Amygdala (tissue), 56 donors: ENCODE measurements around the gene RASGRF1.

Experiments used
- DNase-seq, 56 donors: peaks; one replicate each; lab custom pipeline; 2025; lab: John Stamatoyannopoulos, UW

Gene RASGRF1

DNA sequence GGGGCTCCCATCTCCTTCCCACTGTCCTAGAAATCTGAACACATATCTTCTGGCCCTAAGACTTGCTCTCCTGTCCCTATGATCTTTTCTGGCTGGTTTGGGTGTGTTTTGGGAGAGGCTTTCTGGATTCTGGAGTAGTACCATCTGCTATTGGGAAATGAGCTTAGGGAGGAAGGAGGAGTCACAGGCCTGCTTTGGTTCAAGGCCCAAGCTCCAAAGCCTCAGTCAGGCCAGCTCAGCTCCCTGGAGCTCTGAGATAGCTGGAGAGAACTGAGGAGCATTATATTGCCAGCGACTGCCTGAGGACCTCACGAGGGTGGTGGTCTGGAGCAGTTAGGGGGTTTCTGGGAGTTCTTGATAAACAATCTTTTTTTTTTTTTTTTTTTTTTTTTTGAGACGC is 18.7 kb downstream of the RASGRF1 start:
- no peak for DNase-seq

DNA sequence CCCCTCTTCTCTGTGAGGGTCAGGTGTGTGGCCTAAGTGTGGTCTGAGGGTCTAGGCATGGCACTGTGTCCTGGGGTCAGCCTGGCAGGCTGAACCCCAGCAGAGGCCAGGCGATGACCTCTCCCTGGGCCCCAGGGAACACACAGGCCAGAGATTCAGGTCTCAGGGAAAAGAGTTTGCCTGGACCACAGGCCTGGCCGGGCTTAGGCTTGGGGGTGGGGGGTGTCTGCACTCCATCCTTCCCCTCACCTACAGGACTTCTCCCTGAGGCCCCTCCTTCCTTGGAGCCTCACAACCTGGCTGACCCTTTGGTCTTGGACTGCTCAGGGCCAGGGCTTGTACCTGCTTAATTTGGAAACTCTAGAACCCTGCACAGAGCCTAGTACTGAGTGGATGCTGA is 21.8 kb downstream of the RASGRF1 start:
- no peak for DNase-seq

DNA sequence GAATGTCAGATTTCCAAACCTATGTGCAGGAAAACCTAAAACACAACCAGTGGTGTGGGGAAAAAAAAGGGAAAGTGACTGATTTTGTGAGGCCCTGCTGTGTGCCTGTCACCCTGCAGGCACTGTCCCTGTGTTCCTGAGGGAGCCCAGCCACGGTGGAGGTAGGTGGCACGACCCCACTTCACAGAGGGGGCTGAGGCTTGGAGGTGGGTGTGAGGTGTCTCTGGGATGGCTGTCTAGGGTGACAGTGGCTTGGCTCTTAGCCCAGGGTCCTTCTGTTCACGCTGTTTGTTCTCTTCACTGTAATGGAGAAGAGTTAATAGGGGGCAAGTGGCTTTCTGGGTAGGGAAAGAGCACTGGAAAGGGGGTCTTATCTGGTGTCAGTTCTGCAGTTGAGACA is 22.6 kb downstream of the RASGRF1 start:
- DNase-seq = no peak

DNA sequence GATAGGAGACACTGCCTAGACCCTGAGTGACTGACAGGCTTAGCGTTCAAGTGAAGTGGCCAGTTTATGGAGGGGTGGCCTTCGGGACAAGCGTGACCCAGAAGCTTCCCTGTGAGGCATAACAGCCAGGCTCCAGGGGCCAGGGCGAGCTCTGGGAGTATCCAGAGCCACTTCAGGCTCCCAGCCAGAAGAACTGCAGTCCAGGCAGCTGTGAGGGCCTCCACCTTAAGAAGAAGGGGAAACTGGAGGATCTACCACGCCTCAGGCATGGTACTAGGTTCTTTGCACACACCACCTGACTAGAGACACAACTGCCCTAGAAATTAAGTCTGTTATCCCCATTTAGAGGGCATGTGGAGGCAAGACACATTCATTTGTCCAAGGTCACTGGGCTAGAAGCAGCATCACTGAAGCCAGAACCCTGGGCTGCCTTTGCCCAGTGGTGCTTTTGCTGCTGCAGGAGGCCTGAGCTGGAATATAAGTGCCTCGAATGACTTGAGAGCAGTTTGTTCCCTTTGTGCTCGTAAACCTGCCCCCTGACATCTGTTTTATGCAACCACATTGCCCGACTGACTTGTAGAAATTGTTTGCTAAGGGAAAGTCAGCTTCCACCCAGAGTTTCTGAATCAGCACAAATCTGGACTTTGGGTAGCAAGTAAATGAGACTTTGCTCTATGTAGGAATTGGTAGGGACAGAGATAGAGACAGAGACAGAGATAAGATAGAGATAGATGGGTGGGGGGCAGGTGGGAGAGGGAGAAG is 23.3 kb downstream of the RASGRF1 start:
- DNase-seq = no peak

DNA sequence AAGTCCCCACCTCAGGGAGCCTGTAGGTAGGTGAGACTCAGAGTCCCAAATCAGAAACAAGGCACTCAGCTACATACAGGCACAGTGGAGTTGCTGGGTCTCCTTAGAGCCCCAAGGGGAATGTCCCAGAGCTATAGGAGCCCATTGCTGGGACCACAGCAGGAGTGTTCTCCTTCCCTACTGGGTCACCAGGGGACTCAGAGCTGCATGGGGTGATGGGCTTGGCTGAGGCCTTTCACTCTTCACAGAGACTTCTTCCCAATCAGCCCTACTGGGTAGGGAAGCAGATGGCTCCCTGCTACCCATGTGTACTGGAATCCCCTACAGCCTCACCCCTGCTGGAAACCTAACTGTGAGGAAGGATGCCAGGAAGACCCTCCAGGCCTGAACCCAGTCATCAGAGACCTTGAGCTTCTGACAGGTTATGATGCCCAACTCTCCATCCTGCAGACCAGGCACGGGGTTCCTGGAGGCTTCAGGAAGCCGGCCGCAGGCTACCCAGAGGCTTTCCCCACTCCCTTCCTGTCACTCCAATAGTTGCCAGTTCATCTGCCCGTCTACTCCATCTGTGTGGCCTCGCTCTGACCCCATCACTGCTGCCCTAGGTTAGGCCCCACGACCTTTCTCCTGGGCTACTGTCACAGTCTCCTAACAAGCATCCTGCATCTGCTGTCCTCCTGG is 24.0 kb downstream of the RASGRF1 start:
- DNase-seq = no peak

DNA sequence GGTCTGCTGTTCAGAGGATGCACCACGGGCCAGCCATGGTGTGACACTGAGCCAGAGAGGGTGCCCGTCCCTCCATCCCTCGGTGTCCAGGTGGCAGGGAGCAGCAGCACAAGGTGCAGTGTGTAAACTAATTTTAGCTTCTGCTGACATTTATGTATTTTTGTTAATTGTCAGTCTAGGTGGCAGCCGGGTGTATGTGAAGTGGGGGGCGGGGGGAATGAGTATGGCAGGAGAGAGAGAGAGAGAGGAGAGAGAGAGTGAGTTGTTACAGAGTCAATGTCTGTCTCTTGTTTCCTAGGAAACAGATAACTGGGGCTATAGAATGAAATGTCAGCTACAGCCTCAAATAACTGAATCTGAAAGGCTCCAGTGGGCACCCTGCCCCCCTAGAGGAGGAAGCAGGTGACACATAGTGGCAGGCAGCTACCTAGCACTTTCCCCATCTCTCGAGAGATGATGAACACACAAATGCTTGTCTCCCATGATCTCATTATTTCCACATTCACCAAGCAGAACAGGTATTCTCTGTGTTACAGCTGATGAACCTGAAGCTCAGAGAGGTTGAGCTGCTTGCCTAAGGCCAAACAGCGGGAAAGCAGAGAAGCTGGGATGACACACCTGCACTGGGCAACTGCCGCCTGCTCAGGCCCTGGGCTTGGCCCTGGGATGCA is 24.7 kb downstream of the RASGRF1 start:
- peak in 3 of 56 donors; percentile 9 to 27 (median 10) for DNase-seq

DNA sequence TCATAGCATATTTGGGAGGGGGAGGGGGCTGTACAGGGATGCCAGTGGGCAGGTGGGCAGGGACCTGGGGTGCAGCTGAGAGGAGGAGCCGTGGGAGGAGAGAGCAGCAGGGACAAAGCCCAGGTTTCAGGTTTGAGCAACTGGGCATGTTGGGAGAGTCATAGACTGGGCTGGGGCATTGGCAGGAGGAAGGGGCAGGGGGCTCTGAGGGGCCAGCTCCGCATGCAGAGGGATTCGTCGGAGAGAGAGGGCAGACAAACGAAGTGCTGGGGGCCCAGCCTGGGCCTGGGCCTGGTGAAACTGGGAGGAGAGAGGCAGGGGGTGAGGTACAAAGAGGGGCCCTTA is 25.2 kb downstream of the RASGRF1 start:
- DNase-seq = no peak

DNA sequence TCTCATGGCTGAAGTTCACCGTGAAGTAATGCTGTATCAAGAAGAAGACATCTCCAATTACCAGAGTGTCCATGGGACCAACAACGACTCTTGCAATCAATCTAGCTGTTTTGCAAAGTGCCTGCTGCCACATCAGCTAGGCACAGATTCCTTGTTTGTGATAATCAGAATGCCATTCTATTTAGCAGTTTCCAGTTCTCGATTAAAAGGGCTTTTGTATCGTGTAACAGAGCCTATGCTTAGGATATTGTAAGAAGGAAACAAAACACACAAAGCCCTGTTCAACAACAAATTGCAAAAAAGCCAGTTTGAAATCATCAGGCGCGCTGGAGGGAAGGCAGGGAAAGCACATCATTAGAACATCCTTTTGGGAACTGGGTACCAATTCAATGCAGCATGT is 26.1 kb downstream of the RASGRF1 start:
- peak in 3 of 56 donors; percentile 9 to 43 (median 19) for DNase-seq

DNA sequence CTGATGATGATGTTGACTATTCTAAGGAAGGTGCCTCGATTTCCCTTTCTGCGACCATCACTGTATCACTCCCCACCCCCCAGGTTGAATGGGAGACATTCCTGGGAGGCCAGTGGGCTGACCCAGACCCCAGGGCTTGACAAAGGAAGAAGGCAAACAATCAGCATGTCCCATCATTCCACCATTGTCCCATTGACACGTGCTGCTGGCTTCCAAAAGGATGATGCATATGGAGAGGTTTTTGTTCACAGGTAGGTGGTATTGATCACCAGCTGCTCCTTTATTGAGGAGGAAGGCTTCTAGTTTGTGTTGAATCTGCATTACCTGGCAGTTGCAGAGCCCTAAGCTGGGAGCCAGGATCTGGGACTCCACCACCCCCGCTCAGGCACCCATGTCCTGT is 30.4 kb downstream of the RASGRF1 start:
- DNase-seq = no peak

DNA sequence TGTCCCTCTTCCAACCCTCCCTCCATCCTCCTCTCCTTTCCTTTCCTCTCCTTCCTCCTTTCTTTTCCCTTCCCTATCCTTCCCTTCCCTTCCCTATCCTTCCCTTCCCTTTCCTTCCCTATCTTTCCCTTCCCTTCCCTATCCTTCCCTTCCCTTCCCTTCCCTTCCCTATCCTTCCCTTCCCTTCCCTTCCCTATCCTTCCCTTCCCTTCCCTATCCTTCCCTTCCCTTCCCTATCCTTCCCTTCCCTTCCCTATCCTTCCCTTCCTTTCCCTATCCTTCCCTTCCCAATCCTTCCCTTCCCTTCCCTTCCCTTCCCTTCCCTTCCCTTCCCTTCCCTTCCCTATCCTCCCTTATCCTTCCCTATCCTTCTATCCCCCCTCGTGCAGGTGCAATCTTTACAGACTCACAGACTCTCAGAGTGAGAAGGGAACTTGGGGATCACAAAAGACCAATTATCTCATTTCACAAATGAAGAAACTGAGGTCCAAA is 31.5 kb downstream of the RASGRF1 start:
- no peak for DNase-seq

DNA sequence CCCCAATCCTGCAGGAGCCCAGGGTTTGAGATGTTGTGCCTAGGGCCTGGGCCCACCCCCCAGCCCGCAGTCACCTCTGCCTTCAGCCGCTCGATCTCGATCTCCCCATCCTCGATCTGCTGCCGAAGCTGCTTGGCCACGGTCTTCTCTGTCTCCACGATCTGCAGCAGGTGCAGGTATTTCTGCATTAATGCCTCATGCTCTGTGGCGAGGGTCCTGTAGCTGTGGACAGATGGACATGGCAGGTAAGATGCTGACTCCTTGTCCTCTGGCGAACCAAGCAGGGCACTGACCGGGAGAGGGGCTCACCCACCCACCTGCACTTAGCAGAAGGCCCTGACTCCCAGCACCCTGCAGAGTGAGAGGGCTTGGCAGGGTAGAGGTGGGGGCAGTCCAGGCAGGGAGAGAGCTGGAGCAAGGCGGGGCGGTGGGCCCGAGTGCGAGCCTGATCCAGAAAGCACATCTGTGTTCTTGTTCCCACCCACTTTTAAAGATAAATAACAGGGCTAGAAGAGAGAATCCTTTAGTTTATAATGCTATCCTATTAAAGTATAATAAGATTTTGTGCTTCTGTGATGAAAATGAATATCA is 32.2 kb downstream of the RASGRF1 start:
- DNase-seq = no peak

DNA sequence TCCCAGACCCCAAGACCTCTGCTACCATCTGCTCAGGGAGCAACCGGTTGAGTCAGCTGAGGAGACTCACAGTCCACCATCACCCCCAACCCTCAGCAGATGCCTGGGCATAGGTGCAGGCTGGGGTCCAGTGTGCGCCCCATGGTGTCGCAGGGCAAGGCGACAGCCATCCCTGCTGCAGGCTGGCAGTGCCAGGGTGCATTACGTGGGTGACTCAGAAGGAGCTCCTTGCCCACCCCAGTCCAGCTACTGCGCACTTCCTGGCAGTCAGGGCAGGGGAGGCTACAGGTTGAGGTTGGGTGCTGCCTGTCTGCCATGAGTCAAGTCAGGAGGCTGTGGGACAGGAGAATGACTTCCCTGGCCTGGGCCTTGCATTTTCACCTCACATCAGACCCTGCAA is 33.5 kb downstream of the RASGRF1 start:
- no peak for DNase-seq

DNA sequence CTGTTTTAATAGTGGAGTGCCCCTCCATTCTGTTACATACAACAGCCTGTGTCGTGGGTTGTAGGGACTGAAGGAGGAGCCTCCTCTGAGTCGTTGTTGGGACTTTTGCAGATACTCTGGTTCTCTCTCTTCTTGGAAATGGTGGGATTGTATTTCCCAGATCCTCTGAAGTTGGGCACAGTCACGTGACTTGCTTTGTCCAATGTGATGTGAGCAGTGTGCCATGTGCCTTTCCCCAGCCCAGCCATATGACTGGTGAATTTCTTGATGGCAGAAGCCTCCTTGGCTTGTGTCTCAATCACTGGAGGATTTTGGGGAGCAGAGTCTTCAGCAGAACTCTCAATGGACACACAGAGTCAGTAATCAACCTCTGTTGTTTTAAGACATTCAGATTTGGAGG is 36.2 kb downstream of the RASGRF1 start:
- no peak for DNase-seq

DNA sequence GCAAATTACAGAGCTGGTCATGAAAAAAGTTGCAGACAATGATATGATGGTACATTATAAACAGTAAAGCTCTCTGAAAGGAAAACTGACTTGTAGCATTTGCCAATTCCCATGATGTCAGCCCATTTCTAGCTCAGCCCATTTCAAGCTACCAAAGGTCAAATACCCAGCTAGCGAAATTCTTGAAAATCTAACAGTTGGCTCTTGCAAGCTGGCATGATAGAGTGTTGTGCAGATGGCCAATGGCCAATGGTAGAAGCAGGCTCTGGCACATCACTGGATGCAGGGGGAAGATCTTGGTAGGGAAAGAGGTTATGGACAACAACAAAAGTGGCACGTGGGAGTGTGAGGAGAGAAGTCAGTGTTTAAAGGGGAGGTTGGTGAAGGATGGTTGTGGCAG is 36.7 kb downstream of the RASGRF1 start:
- no peak for DNase-seq

DNA sequence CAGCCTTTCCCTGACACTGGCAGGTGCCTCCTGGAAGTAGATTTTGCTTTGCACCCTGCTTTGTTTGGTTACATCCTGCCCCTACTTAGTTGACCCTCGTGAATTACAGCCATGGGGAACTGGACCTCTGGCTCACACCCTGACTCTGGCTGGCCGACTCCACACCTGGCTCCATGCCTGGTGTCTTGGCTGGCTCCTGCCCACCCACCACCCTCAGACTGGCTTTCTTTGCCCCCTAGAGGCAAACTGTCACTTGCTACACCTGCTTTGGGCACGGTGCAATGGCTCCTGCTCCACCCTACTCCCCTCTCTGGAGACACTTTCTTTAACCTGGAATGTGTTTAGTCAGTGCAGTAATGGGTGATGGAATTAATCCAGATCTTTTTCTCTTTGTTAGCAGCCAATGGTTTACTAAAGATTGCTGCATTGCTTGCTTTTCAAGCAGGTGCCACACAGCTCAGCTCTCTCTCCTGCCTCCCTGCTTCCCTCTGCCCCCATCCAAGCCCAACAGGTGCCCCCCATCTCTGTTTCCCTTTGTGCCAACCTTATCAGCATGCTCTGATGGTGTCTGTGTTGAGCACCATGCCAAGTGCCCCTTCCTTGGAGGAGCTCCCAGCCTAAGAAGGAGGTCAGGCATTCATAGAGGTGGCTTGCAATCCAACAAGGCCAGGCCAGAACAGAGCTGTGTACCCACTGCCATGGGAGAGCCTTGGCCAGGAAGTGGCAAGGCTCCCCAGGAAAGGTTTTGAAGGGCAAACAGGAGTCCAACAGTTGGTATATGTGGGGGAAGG is 38.4 kb downstream of the RASGRF1 start:
- DNase-seq = peak in 18 of 56 donors; percentile 11 to 68 (median 32)

DNA sequence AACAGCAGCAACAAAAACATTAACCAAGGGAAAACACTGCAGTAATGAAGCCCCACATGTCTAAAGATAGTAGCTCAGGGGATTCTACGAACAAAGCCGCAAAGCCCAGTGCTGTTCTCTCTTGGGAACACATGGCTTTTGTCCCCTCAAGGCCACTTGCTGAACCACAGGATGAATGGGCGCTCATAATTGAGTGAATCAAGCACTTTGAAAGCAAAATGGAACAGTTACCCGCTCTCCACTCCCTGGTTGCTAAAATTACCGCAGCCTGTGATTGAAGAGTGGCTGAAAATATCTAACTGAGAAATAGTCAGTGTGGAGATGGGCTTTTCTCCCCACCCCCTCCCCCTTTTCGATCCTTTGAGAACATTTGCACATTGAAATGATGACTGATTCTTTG is 39.6 kb downstream of the RASGRF1 start:
- DNase-seq = peak in 8 of 56 donors; percentile 4 to 30 (median 14)

DNA sequence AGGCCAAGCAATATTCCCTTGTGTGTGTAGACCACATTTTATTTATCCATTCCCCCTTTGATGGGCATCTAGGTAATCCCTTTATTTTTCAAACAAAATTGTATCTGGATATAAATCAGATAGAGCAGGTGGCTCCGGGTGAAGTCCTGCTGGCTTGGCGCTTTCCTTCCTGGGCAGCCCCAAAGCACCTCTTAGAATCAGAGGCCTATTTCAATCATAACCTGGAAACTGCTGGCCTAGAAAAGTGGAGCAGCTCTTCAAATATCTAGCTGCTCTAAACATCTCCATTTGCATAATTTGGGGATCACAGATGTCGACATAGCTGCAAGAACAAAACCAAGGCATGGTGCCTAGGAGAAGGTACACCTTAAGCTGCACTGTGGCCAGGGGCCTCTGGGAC is 40.2 kb downstream of the RASGRF1 start:
- DNase-seq = no peak

DNA sequence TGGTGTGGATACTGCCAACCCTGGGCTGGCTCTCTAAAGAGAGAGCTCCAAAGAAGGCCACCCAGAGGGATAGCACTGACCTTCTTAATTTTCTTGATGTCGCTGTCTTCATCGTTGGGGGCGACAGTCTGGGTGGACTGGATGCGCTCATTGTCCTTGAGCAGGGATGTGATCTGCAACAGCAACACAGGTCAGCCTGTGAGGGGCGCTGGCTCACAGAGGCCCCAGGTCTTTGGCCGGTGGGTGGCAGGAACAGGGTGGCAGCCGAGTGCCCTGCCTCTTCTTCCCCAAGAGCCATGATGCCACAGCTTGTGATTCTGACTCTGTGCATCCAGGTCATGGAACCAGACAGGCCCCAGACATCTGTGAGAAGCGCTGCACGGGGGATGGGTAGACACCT is 41.2 kb downstream of the RASGRF1 start:
- no peak for DNase-seq

DNA sequence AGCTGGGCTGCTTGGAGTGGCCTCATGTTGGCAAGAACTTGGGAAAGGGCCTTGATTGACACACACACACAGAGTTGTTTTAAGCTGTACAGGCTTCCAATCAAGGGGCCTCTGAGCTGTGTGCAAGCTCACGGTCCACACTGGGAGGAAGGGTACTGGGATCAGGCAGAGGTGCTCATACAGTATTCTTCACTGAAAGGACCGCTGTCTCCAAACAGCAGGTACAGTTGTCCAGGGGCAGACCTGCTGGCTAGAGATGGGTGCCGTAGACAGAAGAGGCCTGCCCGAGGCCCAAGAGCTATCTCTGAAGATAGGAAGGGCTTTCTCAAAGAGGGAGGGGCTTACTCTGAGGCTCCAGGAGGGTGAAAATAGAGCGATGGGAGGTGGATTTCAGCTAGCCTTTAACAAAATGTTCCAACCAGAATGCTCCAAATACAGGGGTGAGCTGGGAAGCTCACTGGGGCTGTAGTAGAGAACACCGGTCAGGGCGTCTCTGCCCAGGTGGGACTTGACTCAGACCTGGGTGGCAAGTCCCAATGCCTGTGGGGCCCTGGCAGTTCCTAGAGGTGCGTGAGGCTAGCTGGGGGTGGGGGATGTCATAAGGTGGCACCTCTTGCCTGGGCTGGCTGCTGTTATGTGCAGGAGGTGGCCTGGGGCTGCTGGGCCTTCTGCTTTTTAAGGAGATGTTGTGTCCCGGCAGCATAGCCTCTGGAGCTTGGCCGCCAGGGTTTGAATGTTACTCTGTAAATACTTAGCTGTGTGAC is 42.7 kb downstream of the RASGRF1 start:
- no peak for DNase-seq
